Stomach (tissue), 4 donors: ENCODE data around the gene BCOR.

ENCODE experiments used
- CTCF ChIP-seq, 7 experiments: fragments of 450-650 bp in 4 of 7; fragments of 200-600 bp in 3 of 7; sonication (generic) in 3 of 7; IDR thresholded peaks; one replicate each; pipeline ENCODE4 v1.5.1; 2016 to 2019; ENCODE audit warnings: antibody characterized with exemption in 7 of 7, control low read depth in 2 of 7, mild to moderate bottlenecking in 1 of 7
- EP300 ChIP-seq: sonication (generic); formaldehyde crosslinking; IDR thresholded peaks from one replicate; pipeline ENCODE4 v1.6.1; 2017; ENCODE audit warnings: antibody characterized with exemption
- POLR2A ChIP-seq, 4 donors: fragments of 450-650 bp; IDR thresholded peaks; one replicate each; pipeline ENCODE4 v1.6.1; 2016; ENCODE audit warnings: antibody characterized with exemption in 4 of 4, control low read depth in 2 of 4, mild to moderate bottlenecking in 1 of 4, moderate library complexity in 1 of 4
- POLR2AphosphoS5 ChIP-seq, 3 donors: sonication (generic); formaldehyde crosslinking; IDR thresholded peaks; one replicate each; pipeline ENCODE4 v1.6.1; 2016; ENCODE audit warnings: antibody characterized with exemption in 3 of 3

- TF ChIP-seq CTCF (IDR thresholded peaks at IDR 0.05) (no peak), EP300 (no peak), POLR2A (IDR thresholded peaks at IDR 0.05) (no peak), POLR2AphosphoS5 (IDR thresholded peaks at IDR 0.05) (no peak)
These were observed 42.3 kb downstream of the BCOR start for GRCh38 chrX:40055495-40055894.
